RWPE1 (cell line): Measurements from ENCODE around the gene RDH12.
A peak's percentile ranks its signal among the peaks of the same experiment; 100 is the strongest.
"Not testable (repeated sequence)": the region's sequence is repeated elsewhere in the genome, so short reads cannot be mapped to it uniquely, and the experiment has no call there.

Source experiments
- CTCF ChIA-PET: fragments of 350-600 bp; sonication (Branson Sonifier 250); formaldehyde crosslinking; extraction: SDS; loops from one replicate; lab custom pipeline; 2021; lab: Yijun Ruan, JAX
- POLR2A ChIA-PET: fragments of 400-600 bp; formaldehyde crosslinking; extraction: SDS; loops from one replicate; lab custom pipeline; 2020; ENCODE audit warnings: antibody characterized with exemption; ENCODE audit not compliant: low non-redundant PET; lab: Yijun Ruan, JAX
- DNase-seq: peaks from one replicate; pipeline ENCODE4 v3.0.0; 2012; ENCODE audit warnings: low spot score
- H3K27ac ChIP-seq: fragments of 450-650 bp; 2 replicates; pipeline ENCODE4 v1.5.1; 2017
- TF ChIP-seq, protein P1 (sequence below): fragments of 450-650 bp; conservative IDR thresholded peaks from 2 replicates; pipeline ENCODE4 v1.5.1; 2017; ENCODE audit warnings: low read depth, mild to moderate bottlenecking

Gene RDH12

DNA sequence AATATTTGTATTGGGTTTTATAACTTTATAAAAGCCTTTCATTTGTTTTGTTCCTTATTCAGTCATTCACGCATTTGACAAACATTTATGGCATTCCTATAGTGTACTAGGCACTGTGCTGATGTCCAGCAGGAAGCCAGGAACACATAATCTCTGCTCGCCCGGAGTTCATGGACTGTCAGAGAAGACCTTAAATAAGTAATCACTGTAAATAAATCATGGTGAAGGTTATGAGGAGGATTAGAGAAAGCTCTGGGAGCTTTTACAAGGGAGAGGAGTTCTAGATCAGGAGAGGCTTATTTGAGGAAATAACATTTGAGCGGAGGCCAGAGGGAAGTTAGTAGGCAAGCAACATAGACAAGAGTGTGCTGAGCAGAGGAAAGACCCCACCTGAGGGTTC is 4.7 kb upstream of the RDH12 start:
- no peak for DNase-seq
- CTCF ChIA-PET = no interaction called here
- H3K27ac ChIP-seq = no peak overlapping the region
- TF ChIP-seq, protein P1, sequence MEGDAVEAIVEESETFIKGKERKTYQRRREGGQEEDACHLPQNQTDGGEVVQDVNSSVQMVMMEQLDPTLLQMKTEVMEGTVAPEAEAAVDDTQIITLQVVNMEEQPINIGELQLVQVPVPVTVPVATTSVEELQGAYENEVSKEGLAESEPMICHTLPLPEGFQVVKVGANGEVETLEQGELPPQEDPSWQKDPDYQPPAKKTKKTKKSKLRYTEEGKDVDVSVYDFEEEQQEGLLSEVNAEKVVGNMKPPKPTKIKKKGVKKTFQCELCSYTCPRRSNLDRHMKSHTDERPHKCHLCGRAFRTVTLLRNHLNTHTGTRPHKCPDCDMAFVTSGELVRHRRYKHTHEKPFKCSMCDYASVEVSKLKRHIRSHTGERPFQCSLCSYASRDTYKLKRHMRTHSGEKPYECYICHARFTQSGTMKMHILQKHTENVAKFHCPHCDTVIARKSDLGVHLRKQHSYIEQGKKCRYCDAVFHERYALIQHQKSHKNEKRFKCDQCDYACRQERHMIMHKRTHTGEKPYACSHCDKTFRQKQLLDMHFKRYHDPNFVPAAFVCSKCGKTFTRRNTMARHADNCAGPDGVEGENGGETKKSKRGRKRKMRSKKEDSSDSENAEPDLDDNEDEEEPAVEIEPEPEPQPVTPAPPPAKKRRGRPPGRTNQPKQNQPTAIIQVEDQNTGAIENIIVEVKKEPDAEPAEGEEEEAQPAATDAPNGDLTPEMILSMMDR = no peak
- POLR2A ChIA-PET = no interaction called here

DNA sequence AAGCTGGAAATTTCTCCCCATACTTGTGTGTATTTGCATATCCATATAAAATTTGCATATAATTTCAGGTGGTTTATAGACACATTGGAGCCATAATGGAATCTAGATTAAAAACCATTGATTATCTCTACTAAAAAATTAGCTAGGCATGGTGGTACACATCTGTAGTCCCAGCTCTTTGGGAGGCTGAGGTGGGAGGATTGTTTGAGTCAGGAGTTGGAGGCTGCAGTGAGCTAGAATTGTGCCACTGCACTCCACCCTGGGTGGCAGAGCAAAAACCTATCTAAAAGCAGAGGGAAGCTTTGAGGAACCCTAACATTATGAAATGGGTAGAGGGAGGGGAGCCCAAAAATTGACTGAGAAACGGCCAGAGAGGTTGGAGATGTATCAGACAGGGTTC is 3.5 kb upstream of the RDH12 start:
- no peak overlapping the region for H3K27ac ChIP-seq
- DNase-seq = no peak
- ChIA-PET CTCF (no interaction called here), POLR2A (no interaction called here)
- TF ChIP-seq, protein P1 = no peak

DNA sequence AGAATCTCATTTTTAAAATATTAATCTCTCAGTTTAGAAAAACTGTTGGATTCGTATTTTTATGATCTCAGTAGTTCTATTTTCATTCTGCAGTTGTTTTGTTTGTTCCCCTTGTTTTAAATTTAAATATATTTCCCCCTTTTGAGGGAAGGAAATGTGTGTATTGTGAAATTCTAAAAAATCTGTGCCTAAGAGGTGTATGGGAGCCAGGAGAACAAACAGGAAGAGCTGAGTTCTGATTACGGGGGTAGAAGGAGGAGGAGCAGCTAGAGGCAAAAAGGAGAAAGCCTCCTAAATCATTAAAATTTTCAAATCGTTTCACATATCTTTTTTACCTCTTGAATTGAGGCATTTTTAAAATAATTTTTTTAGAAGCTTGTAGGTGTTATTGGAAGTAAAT is 2.3 kb downstream of the RDH12 start:
- H3K27ac ChIP-seq = no peak overlapping the region
- no peak for DNase-seq
- CTCF ChIA-PET = interaction anchor here (0.6 to 2.2 kb wide), 29 partner anchors 9 to 277 kb away, joined by 3 to 44 read pairs (median 6); partner anchors contain the start of genes ARG2, PIGH and RDH11
- TF ChIP-seq, protein P1 = no peak
- POLR2A ChIA-PET = interaction anchor here (1.0 kb wide), 1 partner anchor 120 kb away, joined by 4 read pairs; no protein-coding TSS in a partner anchor

- no peak overlapping the region for H3K27ac ChIP-seq
- TF ChIP-seq, protein P1 = peak; percentile 84
- peak; percentile 69 for DNase-seq
- ChIA-PET POLR2A (interaction anchor here (1.0 kb wide), 1 partner anchor 121 kb away, joined by 4 read pairs; no protein-coding TSS in a partner anchor), CTCF (interaction anchor here (0.5 to 2.2 kb wide), 33 partner anchors 9 to 277 kb away, joined by 3 to 44 read pairs (median 5); partner anchors contain the start of genes ARG2, PIGH and RDH11)
These were observed 2.9 kb downstream of the RDH12 start for GRCh38 chr14:67704484-67705089.

- ChIA-PET POLR2A (no interaction called here), CTCF (interaction anchor here (0.6 to 2.2 kb wide), 16 partner anchors 10 to 278 kb away, joined by 3 to 44 read pairs (median 7); partner anchors contain the start of genes ARG2, PIGH and RDH11)
- TF ChIP-seq, protein P1 = no peak
- peak; percentile 70 for DNase-seq
- no peak overlapping the region for H3K27ac ChIP-seq
These were observed 3.5 kb downstream of the RDH12 start for GRCh38 chr14:67705211-67705610.

DNA sequence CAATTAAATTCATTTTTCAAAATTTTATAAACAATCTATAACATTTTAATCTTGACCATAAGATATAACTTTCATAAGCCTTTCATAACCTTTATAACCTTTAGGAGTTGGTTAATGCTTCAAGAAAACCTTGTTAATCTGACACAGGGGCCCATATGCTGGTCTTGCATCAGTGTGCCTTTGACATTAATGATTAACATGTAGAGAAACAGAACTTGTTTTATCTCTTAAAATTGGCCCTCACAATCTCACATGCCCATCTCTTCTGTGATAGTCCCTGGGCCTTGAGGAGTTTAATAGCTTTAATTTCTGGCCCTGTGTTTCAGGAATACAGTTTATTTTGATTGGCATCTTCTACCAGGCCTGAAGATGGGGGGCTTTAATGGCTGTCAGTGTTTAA is 7.7 kb downstream of the RDH12 start:
- POLR2A ChIA-PET, DNase-seq, H3K27ac ChIP-seq: not testable (repeated sequence)
- CTCF ChIA-PET = interaction anchor here (0.6 to 1.1 kb wide), 2 partner anchors 15 to 34 kb away, joined by 3 read pairs; no protein-coding TSS in a partner anchor

DNA sequence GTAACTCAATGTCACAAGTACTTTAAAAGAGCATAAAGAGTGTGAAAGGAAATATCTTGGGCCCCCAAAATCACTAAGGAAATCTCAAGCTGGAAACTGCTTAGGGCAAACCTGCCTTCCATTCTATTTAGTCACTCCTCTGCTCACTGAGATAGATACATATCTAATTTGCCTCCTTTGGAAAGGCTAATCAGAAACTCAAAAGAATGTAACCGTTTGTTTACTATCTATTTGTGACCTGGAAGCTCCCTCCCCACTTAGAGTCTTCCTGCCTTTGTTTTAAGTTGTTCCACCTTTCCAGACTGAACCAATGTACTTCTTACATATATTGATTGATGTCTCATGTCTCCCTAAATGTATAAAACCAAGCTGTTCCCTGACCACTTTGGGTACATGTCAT is 8.1 kb downstream of the RDH12 start:
- H3K27ac ChIP-seq, DNase-seq, POLR2A ChIA-PET: not testable (repeated sequence)
- CTCF ChIA-PET = interaction anchor here (0.6 to 1.1 kb wide), 2 partner anchors 15 to 34 kb away, joined by 3 read pairs; no protein-coding TSS in a partner anchor
